NCI-H345 treated with DMSO at 0.1 percent for 48 hours (cell line): Measurements from ENCODE around the gene SLC9B2.
"Not testable (repeated sequence)": the region's sequence is repeated elsewhere in the genome, so short reads cannot be mapped to it uniquely, and the experiment has no call there.

Experiments
- DNase-seq: peaks from one replicate; lab custom pipeline; 2025; ENCODE audit not compliant: unreplicated experiment; lab: John Stamatoyannopoulos, UW

SLC9B2 gene

DNA sequence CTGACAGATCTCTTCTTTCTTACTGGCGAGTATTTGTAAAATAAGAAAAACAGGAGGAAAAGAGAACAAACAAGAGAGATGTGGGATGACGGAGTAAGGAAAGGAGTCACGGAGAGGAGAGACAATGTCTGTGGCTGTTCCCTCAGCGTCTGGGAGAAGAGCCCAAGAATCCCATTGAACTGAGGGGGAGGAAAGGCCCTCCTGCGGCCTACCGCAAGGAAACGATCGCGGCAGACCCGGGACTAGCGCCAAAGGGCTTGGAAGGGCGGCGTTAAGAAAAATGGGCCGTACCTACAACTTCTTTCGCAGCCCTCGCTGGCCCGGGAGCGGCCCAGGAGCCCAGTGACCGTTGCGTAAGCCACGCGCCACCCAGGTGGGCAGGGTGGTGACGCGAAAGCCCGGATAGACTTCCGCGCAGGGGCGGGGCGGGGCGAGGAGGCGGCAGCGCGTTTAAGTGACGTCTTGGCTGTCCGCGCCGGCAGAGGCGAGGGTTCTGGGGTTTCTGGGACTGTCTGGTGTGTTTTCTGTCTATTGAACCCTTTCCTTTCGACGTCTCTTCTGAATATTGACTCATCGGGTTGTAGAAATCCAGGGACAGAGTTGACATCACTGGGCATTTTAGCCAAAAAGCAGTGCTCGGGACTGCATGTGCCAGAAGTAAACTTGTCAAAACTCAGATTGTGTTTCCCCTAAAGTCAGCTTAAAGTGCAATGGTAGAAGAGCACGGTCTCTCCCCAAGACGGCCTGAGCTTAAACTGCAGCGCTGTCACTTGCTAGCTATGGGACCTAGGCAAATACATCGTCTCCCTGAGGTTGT, 57.0 kb downstream of the SLC9B2 start, which contains the start of gene SLC9B1:
Gene SLC9B1, minus strand, starts transcription at position 398 of the 817 bp plus-strand sequence. CDS start 27,994 bp downstream, outside the sequence.
- DNase-seq: peak; percentile 60

DNA sequence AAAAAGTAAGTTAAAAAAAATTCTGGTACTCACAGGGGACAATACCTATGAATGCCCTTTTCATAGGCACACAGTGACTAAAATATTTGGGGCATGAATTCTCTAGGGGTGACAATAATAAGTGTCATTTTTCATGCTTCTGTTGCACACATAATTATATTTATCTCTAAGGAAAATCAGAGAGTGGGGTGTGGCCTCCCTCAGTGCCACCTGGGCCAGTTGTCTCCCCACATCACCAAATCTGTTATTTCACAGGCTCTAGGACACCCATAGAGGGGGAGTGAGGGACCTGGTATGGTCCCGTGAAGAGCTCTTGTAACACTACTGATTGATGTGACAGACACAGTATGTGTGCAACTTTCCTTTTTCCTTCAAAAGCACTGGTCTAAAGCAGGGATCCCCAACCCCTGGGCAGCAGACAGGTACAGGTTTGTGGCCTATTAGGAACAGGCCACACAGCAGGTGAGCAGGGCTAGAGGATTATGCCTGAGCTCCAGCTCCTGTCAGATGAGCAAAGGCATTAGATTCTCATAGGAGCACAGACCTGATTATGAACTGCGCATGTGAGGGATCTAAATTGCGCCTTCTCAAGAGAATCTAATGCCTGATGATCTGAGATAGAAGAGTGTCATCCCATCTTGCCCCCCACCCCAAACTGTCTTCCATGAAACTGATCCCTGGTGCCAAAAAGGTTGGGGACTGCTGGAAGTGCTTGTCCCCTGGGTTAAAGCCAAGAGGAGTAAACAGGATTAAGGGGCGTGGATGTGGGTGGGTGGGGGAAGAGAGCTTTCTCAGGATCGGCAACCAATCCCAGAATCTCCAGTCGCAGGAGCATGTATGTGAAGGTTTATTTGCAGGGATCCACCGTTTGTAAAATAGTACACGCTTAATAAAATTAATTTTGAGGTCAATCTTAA, 57.9 kb downstream of the SLC9B2 start:
- DNase-seq: no peak

DNA sequence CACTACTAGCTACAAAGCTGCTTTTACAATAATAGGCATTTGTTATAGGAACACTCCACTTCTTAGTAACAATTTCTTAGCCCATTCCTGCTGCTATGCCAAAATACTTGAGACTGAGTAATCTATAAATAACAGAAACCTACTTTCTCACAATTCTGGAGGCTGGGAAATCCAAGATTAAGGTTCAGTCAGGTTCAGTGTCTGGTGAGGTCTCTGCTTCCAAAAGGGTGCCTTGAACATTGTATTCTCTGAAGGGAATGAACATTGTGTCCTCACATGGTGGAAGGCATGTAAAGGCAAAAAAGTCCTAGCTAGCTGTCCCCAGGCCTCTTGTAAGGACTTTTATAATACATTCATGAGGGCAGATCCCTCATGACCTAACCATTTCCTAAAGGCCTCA, 64.0 kb downstream of the SLC9B2 start:
- DNase-seq: no peak

DNA sequence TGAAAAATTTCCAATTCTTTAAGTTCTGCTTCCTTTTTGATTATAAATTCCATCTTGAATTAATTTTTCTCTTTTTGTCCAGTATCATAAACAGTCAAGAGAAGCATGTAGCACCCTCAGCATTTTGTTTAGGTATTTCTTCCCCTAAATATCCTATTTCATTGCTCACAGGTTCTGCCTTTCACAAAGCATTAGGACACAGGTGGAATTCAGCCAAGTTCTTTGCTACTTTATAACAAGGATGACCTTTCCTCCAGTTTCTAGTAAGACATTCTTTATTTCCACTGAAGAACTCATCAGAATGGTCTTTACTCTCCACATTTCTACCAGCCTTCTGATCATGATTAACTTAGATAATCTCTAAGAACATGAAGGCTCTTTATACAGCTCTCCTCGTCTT, 64.5 kb downstream of the SLC9B2 start:
- DNase-seq: no peak

DNA sequence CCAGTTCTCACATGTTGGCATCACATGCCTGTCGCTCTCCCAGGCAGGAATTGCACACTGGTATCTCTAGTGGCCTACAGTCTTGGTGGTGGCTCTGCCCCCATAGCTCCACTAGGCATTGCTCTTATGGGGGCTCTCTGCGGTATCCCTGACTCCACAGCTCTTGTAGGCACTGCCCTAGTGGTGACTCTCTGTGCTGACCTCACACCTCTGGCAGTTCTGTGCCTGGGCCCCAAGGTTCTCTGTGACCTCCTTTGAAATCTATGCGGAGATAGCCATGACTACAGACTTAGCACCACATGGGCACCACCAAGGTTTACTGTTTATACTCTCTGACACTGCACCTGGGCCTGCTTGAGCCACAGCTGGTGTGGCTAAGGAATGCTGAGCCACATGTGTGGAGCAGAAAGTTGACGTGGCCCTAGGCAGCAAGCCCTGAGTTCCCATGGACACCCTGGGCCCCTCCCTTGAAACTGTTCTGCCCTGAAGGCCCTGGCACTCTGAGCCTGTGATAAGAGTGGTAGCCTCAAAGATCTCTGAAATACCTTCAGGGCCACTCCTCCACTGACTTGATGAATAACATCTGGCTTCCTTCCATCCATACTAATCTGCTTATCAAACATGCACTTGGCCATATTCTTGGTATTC, 65.1 kb downstream of the SLC9B2 start:
- DNase-seq: no peak

DNA sequence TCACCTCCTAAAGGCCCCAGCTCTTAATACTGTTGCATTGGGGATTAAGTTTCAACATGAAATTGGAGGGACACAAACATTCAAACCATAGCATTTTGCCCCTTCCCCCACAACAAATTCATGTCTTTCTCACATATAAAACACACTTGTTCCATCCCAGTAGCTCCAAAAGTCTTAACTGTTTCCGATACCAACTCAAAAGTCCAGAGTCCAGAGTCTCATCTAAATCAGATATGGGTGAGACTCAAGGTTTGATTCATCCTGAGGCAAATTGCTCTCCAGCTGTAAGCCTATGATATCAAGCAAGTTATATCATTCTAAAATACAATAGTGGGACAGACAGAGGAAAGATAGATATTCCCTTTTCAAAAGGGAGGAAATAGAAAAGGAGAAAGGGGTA, 65.8 kb downstream of the SLC9B2 start:
- no peak for DNase-seq

DNA sequence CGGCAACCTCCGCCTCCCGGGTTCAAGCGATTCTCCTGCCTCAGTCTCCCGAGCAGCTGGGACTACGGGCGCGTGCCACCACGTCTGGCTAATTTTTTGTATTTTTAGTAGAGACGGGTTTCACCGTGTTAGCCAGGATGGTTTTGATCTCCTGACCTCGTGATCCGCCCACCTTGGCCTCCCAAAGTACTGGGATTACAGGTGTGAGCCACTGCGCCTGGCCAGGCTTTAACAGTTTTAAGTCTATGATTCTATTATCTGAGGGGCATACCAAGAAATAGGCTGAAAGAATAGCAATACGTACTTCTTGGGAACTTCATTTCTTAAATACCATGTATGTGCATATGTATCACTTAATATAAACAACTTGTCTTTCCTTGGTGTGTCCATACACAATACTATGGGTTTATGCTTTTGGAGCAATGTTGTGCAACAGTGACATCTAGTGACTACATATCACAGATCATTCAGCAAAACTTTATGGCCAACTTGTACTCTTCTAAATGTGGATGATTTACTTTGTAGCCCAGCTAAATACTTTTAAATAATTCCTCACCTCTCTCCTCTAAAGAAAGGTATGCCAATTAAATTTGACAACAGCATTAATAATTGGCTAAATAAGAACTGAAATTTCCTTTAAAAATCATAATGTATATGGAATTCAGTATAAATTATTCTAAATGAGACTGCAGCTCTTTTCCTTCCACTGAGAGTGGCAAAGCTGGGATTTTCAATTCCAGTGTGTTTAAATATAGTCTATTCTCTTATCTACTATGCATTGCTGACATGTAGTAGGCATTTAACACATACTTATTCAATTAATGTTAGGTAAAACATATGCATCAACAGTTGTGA, 67.5 kb downstream of the SLC9B2 start:
- peak; percentile 42 for DNase-seq

DNA sequence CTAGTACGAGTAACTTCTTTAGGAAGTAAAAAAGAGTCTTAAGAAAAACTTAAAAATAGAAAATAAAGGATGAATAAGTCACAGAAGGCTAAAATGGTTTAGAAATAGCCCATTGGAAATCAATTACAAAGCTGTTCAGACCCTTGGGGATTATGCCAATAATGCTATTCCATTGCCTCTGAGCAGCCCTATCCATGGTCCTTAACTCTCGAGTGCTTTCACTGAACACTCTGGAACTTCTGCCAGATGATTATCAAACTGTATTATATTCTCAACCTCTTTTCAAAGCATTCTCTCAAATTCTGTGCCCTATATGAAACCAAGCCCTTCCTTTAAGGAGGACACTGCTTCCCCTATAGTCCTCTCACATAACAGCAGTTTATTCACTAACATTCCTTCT, 74.0 kb downstream of the SLC9B2 start:
- DNase-seq: no peak

DNA sequence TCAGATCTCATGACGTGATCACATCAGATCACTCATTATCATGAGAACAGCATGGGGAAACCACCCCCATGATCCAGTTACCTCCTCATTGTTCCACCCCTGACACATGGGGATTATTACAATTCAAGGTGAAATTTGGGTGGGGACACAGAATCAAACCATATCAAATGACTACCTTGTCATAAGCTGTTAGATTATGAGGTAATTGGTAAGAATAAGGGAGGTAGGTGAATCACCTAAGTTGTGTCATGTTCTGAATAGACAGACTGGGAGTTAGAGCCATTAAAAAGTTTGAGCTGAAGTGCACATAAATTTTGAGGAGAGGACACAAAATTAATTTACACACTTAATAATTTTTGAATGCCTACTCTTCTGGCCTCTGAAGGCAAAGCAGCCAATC, 81.8 kb downstream of the SLC9B2 start:
- no peak for DNase-seq

DNA sequence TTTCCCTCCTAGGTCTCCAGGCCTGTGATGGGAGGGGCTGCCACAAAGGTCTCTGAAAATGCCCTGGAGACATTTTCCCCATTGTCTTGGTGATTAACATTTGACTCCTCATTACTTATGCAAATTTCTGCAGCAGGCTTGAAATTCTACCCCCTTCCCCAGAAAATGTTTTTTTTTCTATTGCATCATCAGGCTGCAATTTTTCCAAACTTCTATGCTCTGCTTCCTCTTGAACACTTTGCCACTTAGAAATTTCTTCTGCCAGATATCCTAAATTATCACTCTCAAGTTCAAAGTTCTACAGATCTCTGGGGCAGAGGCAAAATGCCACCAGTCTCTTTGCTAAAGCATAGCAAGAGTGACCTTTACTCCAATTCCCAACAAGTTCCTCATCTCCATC, 82.6 kb downstream of the SLC9B2 start:
- DNase-seq: not testable (repeated sequence)

DNA sequence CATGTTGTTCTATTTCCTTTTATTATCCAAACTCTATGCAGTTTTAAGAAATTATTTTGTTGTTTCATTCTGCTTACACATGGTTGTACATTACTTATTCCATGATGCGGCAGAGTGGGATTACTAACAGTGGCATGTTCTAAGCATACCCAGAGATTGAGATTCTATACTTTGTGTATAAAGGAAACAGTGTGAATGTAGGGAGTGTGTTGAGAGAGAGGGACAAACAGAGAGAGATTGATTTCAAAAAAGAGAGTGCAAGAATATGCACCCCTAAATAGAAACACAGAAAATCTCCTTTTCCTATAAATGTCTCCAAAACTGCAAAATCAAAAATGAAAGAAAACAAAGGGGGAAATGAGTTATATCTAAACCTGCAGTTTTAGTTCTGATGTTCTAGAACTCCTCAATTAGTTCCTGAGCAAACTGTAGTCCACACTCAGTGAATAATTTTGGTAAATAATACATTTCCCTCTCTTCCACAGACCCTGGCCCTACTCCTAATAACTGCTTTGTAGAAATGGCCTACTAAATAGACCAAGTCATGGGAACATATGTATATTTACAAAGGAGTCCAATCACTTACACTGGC, 88.0 kb downstream of the SLC9B2 start:
- DNase-seq: no peak

DNA sequence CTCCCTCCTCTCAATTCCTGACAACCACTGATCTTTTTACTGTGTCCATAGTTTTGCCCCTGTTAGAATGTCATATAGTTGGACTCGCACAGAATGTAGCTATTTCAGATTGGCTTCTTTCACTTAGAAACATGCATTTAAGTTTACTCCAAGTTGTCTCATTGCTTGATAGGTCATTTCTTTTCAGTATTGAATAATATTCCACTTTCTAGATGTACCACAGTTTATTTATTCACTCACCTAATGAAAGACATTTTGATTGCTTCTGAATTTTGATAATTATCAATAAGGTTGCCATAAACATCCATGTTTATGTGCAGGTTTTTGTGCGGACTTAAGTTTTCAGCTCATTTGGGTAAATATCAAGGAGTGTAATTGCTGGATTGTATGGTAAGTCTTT, 95.6 kb downstream of the SLC9B2 start:
- no peak for DNase-seq
